ENCODE data around the gene PHKG1. TPM values are rescaled to one million over a fixed set of nuclear protein-coding genes. Genes with fewer than 3 reads are reported as not detected.

The PHKG1 gene
- 1.3 and 1.8 TPM in 2 replicates for total RNA-seq

GRCh38 chr7:56092789-56093531, at the start of gene PHKG1:
TSS of gene PHKG1 (minus strand) at chr7:56092952. CDS start at chr7:56088941, 4,011 bp downstream.

GRCh38 chr7:56115852-56116538, 23.2 kb upstream of the PHKG1 start, which contains the start of gene NUPR2:
TSS of gene NUPR2 (minus strand) at chr7:56116417. CDS start at chr7:56116314, 103 bp downstream.

GRCh38 chr7:56106108-56107073, 13.6 kb upstream of the PHKG1 start, which contains the start of gene CHCHD2:
TSS of gene CHCHD2 (minus strand) at chr7:56106476. CDS start at chr7:56106413, 63 bp downstream.

GRCh38 chr7:56063882-56064625, 28.7 kb downstream of the PHKG1 start, which contains the start of gene SUMF2:
TSS of gene SUMF2 (plus strand) at chr7:56064286. CDS start at chr7:56064312, 26 bp downstream.

GRCh38 chr7:56051339-56052191, 41.2 kb downstream of the PHKG1 start, which contains the start of the genes CCT6A and PSPH:
TSS of gene CCT6A (plus strand) at chr7:56051765. CDS start at chr7:56051849, 84 bp downstream.
TSS of gene PSPH (minus strand) at chr7:56051444. CDS start at chr7:56021212, 30,232 bp downstream.

Other genes starting within 250 kb of the PHKG1 start
- not detected in 2 replicates for gene SEPTIN14, start 230.2 kb downstream of the PHKG1 start, total RNA-seq
- gene ZNF713, start 205.5 kb downstream of the PHKG1 start, total RNA-seq, result 1.2 and 2.3 TPM in 2 replicates
- gene MRPS17, start 141.1 kb downstream of the PHKG1 start, total RNA-seq, result 10.4 and 11.1 TPM in 2 replicates
- gene NIPSNAP2, start 128.4 kb downstream of the PHKG1 start, total RNA-seq, result 28.1 and 28.2 TPM in 2 replicates
- gene PSPH, start 41.5 kb downstream of the PHKG1 start, total RNA-seq, result 47.9 and 66.2 TPM in 2 replicates
- gene CCT6A, start 41.2 kb downstream of the PHKG1 start, total RNA-seq, result 138 and 159 TPM in 2 replicates
- gene SUMF2, start 28.7 kb downstream of the PHKG1 start, total RNA-seq, result 195 and 212 TPM in 2 replicates
- gene CHCHD2, start 13.5 kb upstream of the PHKG1 start, total RNA-seq, result 166 and 200 TPM in 2 replicates
- not detected in 2 replicates for gene NUPR2, start 23.5 kb upstream of the PHKG1 start, total RNA-seq